Activated CD4-positive, alpha-beta T cell treated with anti-CD3 and anti-CD28 coated beads for 4 hours (primary cell): Measurements from ENCODE around the gene DAB2IP.

Experiments used
- DNase-seq, 2 donors: peaks; one replicate each; pipeline ENCODE4 v3.0.0-alpha.2; 2020

DAB2IP gene

DNA sequence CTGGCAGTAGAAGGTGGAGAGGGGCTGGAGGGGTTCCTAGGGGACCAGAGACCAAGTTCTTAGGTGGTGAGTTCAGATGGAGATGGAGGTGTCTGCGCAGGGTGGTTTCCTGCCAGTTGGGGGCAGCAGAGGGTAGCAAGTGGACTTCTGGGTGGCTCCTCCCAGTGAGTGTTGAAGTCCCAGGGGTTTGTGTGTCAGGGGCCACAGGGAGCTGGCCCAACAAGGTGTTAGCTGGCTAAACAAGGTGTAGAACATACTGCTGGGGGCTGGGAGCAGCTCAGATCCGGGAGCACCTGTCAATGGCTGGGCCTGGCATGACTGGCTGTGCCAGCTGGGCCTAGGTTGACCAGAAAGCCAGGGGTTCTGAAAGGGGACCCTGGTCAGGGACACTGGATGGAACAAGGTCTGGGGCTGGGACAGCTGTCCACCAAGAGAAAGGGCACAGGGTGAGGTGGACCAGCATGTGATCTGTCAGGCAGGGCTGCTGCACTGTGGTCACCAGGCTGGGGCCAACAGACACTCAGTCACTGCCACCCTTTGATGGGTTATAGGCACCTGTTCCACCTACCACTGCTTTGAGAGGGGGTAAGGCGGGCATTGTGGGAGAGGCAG is 35.6 kb downstream of the DAB2IP start:
- DNase-seq = peak in 1 of 2 donors; percentile 15

DNA sequence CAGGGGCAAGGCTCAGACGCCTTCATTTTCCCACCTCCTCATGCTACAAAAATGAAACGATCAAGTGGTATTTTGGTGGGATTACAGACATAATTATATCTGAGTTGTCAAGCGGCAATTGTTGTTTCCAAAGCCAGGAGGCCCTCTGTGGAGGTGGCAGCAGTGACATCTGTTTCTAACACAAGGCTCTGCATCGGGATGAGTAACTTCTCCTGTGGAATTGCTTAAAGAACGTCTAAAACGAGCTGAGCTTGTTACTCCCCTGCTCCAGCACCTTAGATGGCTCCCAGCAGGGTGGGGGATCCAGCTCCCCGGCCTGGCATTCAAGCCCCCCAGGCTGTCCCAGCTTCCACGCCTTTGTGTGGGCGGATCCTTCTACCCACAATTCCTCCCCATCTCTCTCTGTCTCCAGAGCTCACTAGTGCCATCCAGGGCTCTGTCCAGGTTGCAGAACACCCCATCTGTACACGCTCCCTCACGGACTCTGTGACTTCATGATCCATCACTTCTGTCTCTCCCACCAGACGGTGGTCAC is 36.8 kb downstream of the DAB2IP start:
- DNase-seq = no peak

DNA sequence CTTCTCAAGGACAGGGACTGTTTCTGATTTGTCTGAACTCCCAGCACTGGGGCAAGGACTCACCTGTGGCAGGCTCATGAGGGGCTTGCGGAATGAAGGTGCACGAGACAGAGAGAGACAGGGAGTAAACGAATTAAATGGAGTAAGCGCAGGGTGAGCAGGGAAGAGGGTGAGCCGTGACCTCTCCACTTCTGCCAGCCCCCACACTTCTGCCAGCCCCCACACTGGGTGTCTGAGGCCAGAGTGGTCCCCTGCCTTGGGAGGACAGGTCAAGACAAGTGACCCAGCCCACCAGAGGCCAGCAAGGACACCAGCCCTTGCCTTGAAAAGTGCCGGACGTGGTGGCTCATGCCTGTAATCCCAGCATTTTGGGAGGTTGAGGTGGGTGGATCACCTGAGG is 37.2 kb downstream of the DAB2IP start:
- no peak for DNase-seq

DNA sequence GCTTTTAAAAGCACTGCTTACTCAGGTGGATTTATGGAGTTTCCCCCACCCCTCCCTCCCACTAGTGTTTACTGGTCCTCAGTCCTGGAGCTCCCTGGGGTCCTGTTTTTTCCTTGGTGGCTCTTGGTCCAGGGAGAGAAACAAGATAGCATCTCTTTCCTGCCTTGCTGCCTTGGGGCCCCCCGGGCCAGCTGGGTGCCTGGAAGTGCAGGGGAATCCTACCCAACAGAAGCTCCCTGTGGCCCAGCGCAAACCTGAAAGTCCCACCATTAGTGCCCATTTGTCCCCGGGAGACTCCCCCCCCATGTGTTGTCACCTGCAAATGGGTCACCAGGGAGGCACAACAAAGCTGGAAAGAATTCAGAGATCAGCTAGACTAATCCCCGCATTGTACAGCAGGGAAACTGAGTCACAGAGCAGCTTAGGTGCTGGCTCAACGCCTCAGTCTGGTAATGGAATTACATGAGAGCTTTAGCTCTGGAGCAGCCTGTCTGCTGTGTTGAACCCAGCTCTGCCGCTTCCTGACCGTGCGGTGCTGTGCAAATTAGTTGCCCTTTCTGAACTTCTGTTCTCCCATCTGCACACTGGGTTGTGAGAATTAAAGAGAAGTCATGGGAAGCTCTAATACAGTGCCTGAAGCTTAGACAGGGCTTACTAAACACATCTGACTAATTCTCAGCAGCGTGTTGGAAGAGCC is 38.2 kb downstream of the DAB2IP start:
- no peak for DNase-seq

DNA sequence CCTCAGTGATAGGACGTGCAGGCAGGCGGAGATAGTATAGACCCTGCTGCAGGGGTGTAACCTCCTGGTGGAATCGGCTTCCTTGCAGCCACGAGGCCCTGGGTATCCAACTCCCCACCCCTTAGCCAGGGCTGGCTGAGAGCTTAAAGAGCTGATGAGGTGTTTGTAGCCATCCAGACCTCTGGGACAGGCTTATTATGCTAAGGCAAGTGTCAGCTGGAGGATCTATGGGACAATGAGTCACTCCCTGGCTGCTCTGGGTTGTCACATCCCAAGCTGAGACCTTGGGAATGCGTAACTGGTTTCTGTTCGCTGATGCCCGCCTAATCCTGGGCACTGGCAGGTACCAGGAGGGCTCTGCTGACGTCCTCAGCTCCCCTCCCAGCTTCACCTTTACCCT is 38.9 kb downstream of the DAB2IP start:
- DNase-seq = no peak

DNA sequence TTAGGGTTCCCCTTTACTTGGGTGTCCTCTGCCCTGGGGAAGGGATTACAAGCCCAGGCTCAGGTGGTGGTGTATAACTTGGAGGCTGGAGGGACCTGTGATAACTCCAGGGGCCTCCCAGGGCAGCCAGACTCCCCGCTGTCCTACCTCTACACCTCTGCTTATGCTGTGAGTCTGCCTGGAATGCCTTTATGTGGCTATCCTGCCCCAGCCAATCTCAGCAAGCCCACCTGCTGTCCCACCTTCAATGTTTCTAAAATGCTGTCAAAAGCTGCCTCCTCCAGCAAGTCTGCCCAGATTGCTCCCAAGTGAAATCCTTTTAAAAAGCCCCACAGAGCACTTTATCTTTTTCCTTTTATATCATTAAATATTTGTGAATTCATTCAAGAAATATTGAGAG is 39.3 kb downstream of the DAB2IP start:
- no peak for DNase-seq

DNA sequence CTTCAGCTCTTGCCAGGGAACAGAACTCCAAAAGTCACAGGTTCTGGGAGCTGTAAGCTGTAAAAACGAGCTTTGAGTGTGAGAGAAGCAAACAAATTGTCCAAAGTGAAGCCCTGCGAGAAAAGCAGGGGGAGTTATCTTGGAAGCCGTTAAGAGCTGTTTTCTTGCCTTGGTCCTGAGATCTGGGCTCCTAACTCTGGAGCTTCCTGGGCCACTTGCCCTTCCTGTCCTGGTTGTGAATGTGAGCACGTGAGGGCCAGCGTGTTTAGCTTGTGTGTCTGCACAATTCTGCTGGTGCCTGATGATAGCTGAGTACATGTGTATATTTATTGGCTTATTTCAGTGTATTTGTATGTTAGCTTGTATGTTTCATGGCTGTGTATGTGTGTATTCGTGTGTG is 40.5 kb downstream of the DAB2IP start:
- no peak for DNase-seq

DNA sequence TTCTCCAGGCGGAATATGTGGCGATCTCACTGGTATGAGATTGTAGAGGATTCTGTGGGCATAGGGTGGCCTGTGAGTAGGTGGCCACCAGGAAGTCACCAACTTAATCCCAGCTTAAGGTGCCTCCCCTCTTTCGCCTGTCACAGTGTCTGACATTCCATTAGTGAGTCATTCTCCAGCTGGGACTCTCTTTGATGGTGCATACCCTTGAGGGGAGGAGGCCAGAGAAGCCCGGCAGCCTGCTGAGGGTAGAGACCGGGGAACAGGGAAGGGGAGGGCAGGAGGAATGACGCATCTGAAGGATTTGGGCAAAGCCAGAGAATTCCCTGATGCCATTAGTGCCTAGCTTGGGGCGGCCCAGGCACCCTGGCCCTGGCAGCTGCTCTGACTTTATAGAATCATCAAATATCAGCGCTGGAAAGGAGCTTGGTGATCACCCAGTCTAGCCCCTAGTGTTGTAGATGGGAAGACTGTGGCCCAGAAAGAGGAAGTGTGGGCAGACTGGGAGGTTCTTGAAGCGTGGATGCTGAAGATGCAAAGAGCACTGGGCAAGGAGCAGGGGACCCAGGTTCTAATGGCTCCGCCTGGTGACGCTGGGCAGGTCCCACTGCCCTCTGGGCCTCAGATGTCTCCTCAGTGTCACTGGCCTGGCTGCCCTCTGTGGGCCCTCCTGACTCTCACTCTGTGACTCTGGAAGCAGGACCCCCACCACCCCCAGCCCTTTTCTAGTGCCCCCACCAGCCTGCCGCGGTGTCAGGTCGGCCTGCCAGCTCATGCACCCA is 41.4 kb downstream of the DAB2IP start:
- DNase-seq = no peak

DNA sequence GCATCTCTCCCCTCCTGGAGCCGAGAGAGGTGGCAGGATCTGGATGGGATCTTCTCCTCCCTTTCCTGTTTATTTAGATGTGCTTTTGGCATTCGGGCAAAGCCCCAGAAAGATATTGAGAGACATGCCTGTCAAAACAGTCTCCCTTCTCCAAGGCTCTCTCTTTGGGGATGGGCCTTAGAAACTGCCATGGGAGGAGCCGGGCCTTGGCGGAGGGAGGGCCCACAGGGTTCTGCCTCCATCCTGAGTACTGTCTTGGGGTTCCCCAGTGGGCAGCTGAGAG is 41.9 kb downstream of the DAB2IP start:
- no peak for DNase-seq

DNA sequence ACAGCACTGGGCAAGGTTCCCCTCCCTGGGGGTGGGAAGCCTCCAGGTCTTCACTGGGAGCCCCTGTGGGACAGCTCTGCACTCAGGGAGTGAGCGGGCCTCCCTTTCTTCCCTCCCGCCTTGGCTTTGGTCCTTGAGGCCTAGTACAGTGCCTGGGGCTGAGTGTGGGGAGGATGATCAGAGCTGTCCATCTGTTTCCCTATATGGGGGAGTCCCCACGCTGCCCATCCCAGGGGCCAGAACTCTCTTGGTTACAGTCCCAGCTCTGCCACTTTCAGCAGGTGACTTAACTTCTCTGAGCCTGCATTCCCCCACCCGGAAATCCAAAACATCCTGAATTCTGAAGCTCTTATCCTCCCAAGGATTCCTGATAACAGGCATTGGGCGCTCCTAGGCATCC is 42.6 kb downstream of the DAB2IP start:
- no peak for DNase-seq

DNA sequence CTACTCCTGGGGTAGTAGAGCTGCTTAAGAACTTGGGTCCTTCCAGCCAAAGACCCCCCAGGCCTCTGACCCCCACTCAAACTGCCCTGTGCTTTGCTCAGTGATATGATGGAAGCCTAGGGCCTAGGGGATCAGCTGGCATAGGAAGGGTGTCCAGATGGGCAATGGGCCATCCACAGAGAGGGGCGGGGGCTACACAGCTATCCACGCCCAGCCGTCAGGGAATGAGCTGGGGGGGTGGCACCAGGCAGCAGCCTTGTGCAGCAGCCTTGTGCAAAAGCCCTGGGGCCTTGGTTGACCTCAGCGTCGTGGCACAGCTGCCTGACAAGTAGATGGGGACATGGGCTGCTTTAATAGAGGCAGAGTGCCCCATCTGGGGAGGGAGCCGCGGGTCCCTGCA is 43.2 kb downstream of the DAB2IP start:
- DNase-seq = no peak

DNA sequence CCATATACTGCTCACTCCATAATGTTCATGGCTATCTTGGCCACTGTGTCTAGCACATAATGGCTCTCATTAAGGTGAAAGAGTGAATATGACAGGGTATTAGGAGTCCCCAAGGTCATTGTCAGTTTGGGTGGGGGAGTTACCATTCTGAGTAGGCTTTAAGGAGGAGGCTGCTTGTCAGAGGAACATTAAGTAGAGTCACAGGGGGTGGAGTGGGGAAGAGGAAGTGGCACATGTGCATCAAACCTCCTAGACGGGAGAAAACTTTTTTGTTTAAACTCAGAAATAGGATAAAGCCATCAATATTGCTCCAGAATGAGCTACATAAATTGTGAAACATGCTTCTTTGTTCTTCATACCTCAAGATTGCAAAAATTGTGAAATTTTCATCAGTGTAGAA is 45.5 kb downstream of the DAB2IP start:
- no peak for DNase-seq

DNA sequence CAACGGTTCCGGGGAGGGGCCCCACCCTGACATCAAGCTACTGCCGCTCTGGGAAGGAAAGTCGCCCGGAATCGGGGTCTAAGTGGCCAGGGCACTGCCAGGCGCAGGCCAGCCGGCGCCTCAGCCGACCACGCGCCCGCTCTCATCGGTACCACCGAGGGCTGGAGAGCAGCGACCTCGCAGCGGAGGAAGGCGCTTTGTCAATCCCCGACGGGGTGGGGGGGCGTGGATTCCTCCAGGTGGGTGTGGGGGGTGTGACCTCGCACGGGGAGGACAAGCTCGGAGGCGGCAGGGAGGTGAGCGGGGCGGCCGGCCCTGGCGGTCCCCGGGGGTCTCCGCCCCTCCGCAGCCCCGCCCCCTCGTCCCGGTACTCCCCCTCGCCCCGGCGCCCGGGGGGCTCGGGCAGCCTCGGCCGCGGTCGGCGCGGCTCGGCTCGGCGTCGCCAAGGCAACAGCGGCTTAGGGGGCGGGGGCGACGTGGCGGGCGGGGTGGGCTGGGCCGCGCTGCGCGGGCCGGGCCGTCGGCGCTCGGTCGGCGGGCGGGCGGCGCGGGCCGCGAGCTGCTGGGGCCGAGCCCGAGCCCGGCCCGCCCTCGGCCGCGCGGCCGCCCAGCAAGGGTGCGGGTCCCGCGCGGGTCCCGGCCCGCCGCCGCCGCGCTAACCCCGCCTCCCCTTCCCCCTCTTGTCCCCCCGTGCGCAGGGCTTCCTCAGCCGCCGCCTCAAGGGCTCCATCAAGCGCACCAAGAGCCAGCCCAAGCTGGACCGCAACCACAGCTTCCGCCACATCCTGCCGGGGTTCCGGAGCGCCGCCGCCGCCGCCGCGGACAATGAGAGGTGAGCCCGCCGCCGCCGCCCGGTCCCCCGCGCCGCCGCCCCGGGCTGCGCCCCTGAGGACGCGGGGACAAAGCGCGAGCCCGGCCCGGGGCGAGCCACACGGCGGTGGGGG is 47.5 kb downstream of the DAB2IP start:
- peak in 1 of 2 donors; percentile 7 for DNase-seq

DNA sequence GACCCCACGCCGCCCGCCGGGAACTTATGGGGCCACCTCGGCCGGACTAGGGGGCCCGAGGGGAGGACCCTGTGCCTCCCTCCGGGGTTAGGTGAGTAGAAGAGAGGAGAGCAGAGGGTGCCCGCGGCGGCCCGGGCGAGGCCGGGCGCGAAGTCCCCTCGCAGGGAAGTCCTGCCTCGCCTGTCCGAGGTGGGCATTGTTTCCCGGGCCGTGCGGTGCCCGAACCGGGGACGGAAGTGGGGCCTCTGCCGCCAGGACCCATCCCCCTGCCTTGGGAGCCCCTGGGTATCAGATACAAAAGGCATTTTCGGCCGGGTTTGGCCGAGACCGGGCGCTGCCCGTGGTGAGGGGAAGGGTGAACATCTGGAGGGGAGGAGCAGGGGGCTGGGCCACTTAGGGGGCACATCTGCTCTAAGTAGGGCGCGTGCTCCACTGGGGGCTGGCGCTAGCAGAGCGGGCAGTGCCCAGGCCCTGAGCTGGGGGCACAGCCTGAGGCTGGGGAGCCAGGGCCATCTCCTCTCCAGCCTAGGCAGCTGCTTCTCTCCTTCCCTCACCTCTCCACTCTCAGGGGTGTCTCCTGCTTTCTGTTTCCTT is 48.2 kb downstream of the DAB2IP start:
- DNase-seq = no peak

DNA sequence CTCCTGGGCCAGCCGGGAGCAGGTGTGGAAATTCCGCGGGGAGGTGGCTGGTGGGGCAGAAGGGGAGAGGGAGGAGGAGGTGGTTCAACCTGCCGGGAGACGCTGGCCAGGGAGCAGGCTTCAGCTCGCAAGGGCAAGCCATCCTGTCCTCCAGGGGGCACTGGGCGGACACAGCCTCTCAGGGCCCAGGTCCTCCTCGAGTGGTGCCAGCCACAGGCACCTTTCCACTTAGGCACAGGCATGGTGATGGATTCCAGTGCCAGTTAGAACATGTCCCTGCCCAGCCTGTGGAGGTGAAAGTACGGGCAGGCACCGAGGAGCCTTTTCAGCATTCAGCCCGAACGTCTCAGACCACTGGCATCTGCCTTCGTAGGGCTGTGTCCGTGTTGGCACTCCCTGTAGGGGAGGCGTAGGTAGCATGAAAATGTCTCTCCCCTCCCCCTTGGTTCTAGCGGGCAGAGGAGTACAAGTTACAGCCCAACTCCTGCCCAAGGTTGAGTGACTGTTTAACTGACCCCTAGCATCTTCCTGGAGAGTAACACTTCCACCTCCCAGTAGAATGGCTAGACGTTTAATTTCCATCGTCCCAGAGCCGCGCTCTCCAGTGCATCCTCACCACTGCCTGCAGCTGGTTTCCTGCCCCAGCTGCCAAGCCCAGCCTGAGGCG is 48.9 kb downstream of the DAB2IP start:
- DNase-seq = no peak

DNA sequence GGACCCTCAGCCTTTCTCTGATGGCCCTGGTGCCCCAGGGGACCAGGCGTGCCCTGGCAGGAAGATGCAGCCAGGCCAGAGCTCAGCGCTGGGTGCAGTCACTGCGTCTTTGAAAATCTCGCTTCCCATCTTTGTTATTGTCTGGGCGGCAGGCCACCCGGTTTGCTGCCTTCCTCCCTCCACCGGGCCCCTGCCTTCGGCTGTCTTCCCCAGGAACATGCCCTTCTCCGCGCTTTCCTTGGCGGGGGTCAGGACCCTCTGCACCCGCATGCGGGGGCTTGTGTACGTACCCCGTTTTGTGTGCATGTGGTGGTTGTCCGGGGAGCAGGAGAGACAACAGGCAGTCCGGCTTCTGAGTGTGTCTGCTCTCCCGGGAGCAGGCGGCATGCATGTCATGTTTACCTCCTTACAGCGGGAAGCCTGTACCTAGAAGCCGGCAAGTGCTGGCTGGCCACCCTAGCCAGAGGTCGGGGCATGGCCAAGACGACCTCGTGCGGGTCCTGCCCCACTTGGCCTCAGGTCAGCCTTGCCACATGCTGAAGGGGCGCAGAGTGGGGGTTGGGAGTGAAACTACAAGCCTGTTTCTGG is 49.5 kb downstream of the DAB2IP start:
- no peak for DNase-seq

DNA sequence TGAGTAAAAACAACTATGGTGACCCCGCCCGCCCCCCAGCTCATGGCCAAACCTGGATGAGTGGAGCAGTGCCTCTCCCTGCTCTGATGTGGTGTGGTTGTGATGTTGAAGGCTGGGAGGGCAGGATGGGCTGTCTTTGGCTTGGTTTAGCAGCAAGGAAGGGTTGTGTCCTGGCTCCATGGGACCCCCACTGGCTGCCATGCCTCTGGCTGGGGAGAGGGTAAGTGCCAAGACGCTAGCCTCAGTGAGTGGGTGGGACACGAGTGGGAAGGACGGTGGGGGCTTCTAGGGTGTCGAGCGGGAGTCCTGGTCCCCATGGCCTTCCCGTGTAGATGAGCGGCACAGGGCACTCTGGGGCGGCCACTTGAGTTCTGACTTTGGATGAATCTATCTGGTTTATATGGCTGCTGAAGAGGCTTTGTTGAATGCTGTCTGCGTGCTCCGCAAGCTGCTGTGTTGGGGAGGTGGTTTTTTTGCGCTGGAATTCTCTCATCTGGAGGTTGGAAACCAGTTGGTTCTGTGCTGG is 50.4 kb downstream of the DAB2IP start:
- no peak for DNase-seq

DNA sequence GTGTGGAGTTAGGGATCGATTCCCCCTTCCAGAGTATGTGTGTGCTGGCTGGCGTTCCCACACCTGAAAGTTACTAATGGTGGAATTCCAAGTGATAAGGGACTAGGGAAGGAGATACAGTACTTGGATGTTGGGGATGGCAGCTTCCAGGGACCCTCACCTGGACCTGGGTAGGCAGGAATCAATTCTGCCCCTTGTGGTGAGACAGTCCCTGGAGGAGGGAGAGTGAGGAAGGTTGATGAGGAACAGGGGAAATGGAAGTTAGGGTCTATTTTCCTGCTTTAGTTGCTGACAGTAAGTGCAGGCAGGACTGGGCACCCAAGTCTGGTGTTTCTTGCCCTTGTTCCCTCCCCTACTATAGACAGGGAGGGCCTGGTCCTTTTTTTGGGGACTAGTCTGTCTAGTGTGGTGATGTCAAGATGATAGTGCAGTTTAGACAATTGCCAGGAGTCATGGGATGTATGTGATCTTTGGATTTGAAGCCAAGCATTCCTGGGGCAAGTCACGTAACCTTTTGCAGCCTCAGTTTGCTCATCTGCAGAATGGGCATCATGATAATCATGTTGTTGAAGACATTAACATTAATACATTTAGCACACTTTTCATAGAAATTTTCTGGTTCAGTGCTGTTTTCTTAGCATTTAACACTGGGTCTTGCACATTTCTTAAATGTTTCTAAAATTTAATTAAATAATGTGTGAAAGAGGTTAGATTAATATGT is 51.7 kb downstream of the DAB2IP start:
- no peak for DNase-seq

DNA sequence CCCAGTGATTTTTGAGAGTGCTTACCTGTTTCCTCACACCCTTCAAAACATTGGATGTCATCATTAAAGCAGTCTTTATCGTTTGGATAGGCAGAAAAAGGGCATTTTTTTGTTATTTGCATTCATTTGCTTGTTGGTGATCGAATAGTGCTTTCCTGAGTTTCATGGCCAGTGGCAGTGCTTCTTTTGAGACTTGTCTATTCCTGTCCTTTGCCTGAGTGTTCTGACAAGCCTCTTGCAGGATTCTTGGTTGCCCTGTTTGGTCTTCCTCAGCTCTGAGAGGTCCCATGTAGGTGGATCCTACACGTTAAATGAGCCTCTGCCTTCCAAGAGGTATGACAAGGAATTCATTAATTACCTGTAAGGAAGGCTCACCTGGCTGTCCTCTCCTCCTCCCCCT is 52.8 kb downstream of the DAB2IP start:
- no peak for DNase-seq

DNA sequence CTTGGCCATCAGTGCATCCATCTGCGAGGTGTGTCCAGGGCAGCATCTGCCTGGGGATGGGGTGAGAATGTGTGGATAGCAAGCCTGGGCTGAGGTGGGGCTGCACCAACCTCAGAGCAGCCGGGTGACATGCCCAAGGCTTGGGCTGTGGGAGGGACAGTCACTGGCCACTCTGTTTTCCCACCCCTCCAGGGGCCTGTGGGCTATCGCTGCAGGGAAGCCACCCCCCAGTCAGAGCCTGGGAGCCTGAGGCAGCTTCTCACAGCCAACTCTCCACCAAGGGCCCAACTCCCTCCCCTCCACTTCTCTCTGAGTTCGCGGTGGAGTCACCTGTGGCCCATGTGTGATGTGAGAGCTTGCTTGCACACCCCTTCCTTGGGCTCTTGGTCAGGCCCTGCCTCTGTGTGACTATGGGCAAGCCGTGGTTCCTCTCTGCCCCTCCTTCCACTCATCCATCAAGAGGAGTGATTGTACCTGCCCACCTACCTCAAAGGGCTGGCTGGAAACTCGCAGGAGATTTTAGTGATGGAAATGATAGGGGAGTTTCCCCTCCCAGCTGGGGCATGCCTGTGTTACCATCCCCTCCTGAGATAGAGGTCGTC is 54.8 kb downstream of the DAB2IP start:
- no peak for DNase-seq
